ENCODE results near the gene ADCY3. TPM values are rescaled to one million over a fixed set of nuclear protein-coding genes. Genes with fewer than 3 reads are reported as not detected.

The ADCY3 gene
- total RNA-seq, 5 donors from 2014 or later (not counting 1 experiment from before 2014, with no cell fraction given), result 21.4 to 35.6 (median 32.8) TPM

DNA sequence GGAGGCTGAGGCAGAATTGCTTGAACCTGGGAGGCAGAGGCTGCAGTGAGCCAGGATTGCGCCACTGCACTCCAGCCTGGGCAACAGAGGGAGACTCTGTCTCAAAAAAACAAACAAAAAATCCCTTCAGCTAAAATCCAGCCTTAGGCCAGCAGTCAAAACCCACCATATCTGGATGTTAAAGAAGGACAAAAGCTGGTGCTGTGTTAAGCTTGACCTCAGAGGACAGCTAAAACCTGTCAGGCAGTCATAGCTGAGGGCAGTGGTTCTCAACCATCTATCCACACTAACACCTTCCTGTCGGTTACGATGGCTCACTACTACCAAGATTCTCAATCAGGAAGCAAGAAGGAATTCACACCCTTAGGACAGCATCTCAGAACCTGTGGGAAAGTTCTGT is 136.4 kb downstream of the ADCY3 start:
- POLR2A ChIA-PET, result no interaction called here
- H3K4me3 ChIP-seq (ENCODE audit: control insufficient read depth in 1 of 2, extremely low read depth in 1 of 2, low read length in 1 of 2), result no peak overlapping the region
- no peak for ATAC-seq (replicated peaks in 1 of 4)
- Mint-ChIP-seq H3K27me3 (peaks cover 4 to 6% of the 10 kb centered on the region in 2 donors), H3K9me3 (no peaks in the 10 kb centered on the region), H3K27ac (no peak overlapping the region), H3K4me1 (no peaks in the 10 kb centered on the region), H3K4me3 (no peak overlapping the region), H3K36me3 (peaks cover 8% of the 10 kb centered on the region)
- peaks cover 0 to 6% of the 10 kb centered on the region in 2 experiments for H3K27me3 ChIP-seq (replicated peaks in 1 of 2; ENCODE audit: control insufficient read depth in 2 of 2, extremely low read depth in 1 of 2, insufficient read depth in 2 of 2, low read length in 1 of 2)
- no peaks in the 10 kb centered on the region for H3K9me3 ChIP-seq
- H3K4me1 ChIP-seq (ENCODE audit: control insufficient read depth in 1 of 2, extremely low read depth in 1 of 2, insufficient read depth in 2 of 2, low read length in 2 of 2), result no peaks in the 10 kb centered on the region
- DNase-seq, result no peak
- CTCF ChIA-PET, result no interaction called here
- WGBS (ENCODE audit: insufficient coverage), result no CpG with 5 or more reads among the region's 3 CpGs
- H3K36me3 ChIP-seq (ENCODE audit: control insufficient read depth in 2 of 2, extremely low read depth in 1 of 2, insufficient read depth in 1 of 2, low read length in 1 of 2), result no peaks in the 10 kb centered on the region
- no peak overlapping the region for H3K27ac ChIP-seq (ENCODE audit: low read length)

DNA sequence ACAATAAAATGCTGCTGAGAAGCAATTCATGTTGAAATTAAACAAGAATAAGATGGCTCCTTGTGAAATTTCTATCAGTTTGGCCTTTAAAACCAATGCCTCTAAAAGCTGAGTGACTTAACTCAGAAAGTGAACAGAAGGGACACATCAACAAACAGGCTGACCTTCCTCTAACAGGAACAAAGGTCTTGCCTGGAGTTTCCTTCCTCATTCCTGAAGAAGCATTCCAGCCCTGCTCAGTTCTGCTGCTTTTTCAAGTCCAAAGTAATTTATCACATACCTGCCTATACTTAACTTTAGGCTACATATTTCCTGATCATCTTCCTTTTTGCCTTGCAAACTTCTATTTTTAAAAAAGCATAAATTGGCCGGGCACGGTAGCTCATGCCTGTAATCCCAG is 140.9 kb downstream of the ADCY3 start:
- POLR2A ChIA-PET, result interaction anchor here in 1 of 2 donors (0.6 kb wide), 1 partner anchor 874 kb away, joined by 11 read pairs; no protein-coding TSS in a partner anchor

DNA sequence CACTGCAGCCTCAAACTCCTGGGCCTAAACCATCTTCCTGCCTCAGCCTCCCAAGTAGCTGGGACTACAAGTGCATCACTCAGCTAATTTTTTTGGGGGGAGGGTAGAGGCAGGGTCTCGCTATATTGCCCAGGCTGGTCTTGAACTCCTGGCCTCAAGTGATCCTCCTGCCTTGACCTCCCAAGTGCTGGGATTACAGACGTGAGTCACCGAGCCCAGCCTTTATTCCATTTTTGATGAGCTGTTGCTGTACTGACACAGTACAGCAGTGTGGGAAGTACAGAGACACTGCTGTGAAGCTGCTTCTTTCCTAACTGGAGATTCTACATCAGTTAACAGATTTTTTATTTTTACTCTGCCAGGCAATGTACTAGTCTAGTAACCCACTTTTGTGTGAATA is 145.7 kb downstream of the ADCY3 start:
- H3K9me3 ChIP-seq, result no peaks in the 10 kb centered on the region
- H3K4me3 ChIP-seq (ENCODE audit: control insufficient read depth in 1 of 2, extremely low read depth in 1 of 2, low read length in 1 of 2), result no peak overlapping the region
- H3K4me1 Mint-ChIP-seq, result no peaks in the 10 kb centered on the region
- no peak overlapping the region for H3K4me3 Mint-ChIP-seq
- peaks cover 16% of the 10 kb centered on the region for H3K36me3 Mint-ChIP-seq
- DNase-seq (no peak), ATAC-seq (replicated peaks in 1 of 4) (no peak)
- 81% methylated on average over 3 of the region's 3 CpGs for WGBS (ENCODE audit: insufficient coverage)
- CTCF ChIA-PET, result no interaction called here
- no peaks in the 10 kb centered on the region for H3K27me3 ChIP-seq (replicated peaks in 1 of 2; ENCODE audit: control insufficient read depth in 2 of 2, extremely low read depth in 1 of 2, insufficient read depth in 2 of 2, low read length in 1 of 2)
- H3K9me3 Mint-ChIP-seq, result no peaks in the 10 kb centered on the region
- H3K27ac ChIP-seq (ENCODE audit: low read length), result no peak overlapping the region
- H3K4me1 ChIP-seq (ENCODE audit: control insufficient read depth in 1 of 2, extremely low read depth in 1 of 2, insufficient read depth in 2 of 2, low read length in 2 of 2), result no peaks in the 10 kb centered on the region
- POLR2A ChIA-PET, result no interaction called here
- H3K27me3 Mint-ChIP-seq, result no peaks in the 10 kb centered on the region
- H3K27ac Mint-ChIP-seq, result no peak overlapping the region
- peaks cover 6 to 13% of the 10 kb centered on the region in 2 donors for H3K36me3 ChIP-seq (ENCODE audit: control insufficient read depth in 2 of 2, extremely low read depth in 1 of 2, insufficient read depth in 1 of 2, low read length in 1 of 2)

More for the DNA sequence above, 140.9 kb downstream of the ADCY3 start:
- no CpG with 5 or more reads among the region's 2 CpGs for WGBS (ENCODE audit: insufficient coverage)
- no peak overlapping the region for H3K27ac ChIP-seq (ENCODE audit: low read length)
- Mint-ChIP-seq H3K27ac (no peak overlapping the region), H3K36me3 (peaks cover 4% of the 10 kb centered on the region), H3K4me1 (no peaks in the 10 kb centered on the region), H3K4me3 (no peak overlapping the region), H3K9me3 (no peaks in the 10 kb centered on the region), H3K27me3 (peaks cover 4 to 6% of the 10 kb centered on the region in 2 donors)
- DNase-seq (no peak), ATAC-seq (replicated peaks in 1 of 4) (no peak)
- no peaks in the 10 kb centered on the region for H3K36me3 ChIP-seq (ENCODE audit: control insufficient read depth in 2 of 2, extremely low read depth in 1 of 2, insufficient read depth in 1 of 2, low read length in 1 of 2)
- H3K4me1 ChIP-seq (ENCODE audit: control insufficient read depth in 1 of 2, extremely low read depth in 1 of 2, insufficient read depth in 2 of 2, low read length in 2 of 2), result no peaks in the 10 kb centered on the region
- no peaks in the 10 kb centered on the region for H3K9me3 ChIP-seq
- peaks cover 0 to 2% of the 10 kb centered on the region in 2 experiments for H3K27me3 ChIP-seq (replicated peaks in 1 of 2; ENCODE audit: control insufficient read depth in 2 of 2, extremely low read depth in 1 of 2, insufficient read depth in 2 of 2, low read length in 1 of 2)
- H3K4me3 ChIP-seq (ENCODE audit: control insufficient read depth in 1 of 2, extremely low read depth in 1 of 2, low read length in 1 of 2), result no peak overlapping the region
- CTCF ChIA-PET, result no interaction called here

DNA sequence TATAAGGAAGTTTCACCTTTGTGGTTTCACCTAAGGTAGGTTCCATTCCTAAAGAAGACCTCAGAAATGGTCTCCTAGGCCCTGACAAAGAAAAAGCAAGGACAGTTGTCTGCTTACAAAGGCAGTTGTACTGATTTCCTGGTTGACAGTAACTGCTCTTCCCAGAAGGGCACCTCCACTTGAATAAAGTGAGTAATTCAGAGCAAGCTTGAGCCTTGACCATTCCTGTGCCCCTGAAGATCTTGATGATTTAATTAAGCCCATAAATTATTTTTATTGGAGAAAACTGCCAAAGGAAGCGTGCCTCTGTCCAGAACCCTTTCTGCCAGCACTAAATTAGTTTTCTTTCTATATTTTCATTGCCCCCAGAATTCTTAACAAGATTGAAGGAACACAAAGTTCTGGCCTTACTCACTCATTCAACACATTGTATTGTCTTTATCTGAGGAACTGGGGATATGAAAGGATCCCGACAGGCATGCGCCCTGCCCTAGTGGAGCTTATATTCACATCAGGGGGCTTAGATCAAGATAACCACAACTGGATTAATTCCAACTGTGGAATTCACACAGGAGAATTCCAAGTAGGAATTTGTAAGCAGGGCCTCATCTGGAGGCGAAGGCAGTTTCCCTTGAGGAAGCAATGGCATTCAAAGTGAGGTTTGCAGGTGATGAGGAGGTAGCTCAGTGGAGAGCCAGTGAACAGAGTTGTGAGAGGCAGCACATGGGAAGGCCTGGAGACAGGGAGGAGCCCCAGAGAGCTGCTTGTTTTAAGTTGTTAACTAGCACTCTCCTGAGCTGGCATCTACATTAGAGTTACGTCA is 148.1 kb downstream of the ADCY3 start:
- Mint-ChIP-seq H3K9me3 (no peaks in the 10 kb centered on the region), H3K36me3 (peaks cover 29% of the 10 kb centered on the region), H3K27ac (no peak overlapping the region), H3K4me1 (no peaks in the 10 kb centered on the region), H3K4me3 (no peak overlapping the region), H3K27me3 (no peaks in the 10 kb centered on the region)
- no peaks in the 10 kb centered on the region for H3K4me1 ChIP-seq (ENCODE audit: control insufficient read depth in 1 of 2, extremely low read depth in 1 of 2, insufficient read depth in 2 of 2, low read length in 2 of 2)
- peaks cover 6 to 30% of the 10 kb centered on the region in 2 donors for H3K36me3 ChIP-seq (ENCODE audit: control insufficient read depth in 2 of 2, extremely low read depth in 1 of 2, insufficient read depth in 1 of 2, low read length in 1 of 2)
- no peak overlapping the region for H3K27ac ChIP-seq (ENCODE audit: low read length)
- H3K4me3 ChIP-seq (ENCODE audit: control insufficient read depth in 1 of 2, extremely low read depth in 1 of 2, low read length in 1 of 2), result no peak overlapping the region
- H3K9me3 ChIP-seq, result no peaks in the 10 kb centered on the region
- H3K27me3 ChIP-seq (replicated peaks in 1 of 2; ENCODE audit: control insufficient read depth in 2 of 2, extremely low read depth in 1 of 2, insufficient read depth in 2 of 2, low read length in 1 of 2), result no peaks in the 10 kb centered on the region
- ATAC-seq (replicated peaks in 1 of 4) (no peak), DNase-seq (no peak)
- POLR2A ChIA-PET, result no interaction called here
- 95% methylated on average over 3 of the region's 5 CpGs for WGBS (ENCODE audit: insufficient coverage)
- CTCF ChIA-PET, result no interaction called here

DNA sequence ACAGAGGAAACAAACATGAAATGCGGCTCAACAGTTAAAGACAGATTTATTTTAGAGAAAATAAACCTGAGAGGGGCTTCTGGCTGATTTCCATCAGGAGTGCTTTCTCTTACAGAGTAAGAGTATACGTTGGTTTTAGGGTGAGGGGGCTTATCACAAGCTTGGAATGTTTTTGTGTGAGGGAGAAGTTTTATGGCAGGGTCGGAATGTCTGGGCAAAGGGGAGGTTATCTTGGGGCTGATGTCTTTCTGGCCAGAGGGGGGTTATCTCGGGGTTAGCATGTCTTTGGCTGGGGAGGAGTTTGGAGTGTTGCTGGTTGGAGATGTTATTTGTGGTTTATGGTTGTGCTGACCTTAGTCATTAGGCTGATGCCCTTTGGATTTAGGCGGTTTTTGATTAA is 149.0 kb downstream of the ADCY3 start:
- Mint-ChIP-seq H3K4me3 (no peak overlapping the region), H3K27me3 (no peaks in the 10 kb centered on the region), H3K9me3 (no peaks in the 10 kb centered on the region), H3K27ac (no peak overlapping the region), H3K36me3 (peaks cover 36% of the 10 kb centered on the region), H3K4me1 (peaks cover 0 to 2% (median 0%) of the 10 kb centered on the region in 3 donors)
- no peak overlapping the region for H3K4me3 ChIP-seq (ENCODE audit: control insufficient read depth in 1 of 2, extremely low read depth in 1 of 2, low read length in 1 of 2)
- no peaks in the 10 kb centered on the region for H3K27me3 ChIP-seq (replicated peaks in 1 of 2; ENCODE audit: control insufficient read depth in 2 of 2, extremely low read depth in 1 of 2, insufficient read depth in 2 of 2, low read length in 1 of 2)
- no peak overlapping the region for H3K27ac ChIP-seq (ENCODE audit: low read length)
- ATAC-seq (replicated peaks in 1 of 4), result no peak
- peaks cover 6 to 30% of the 10 kb centered on the region in 2 donors for H3K36me3 ChIP-seq (ENCODE audit: control insufficient read depth in 2 of 2, extremely low read depth in 1 of 2, insufficient read depth in 1 of 2, low read length in 1 of 2)
- ChIA-PET CTCF (no interaction called here), POLR2A (no interaction called here)
- H3K9me3 ChIP-seq, result no peaks in the 10 kb centered on the region
- 89% methylated on average over 4 of the region's 5 CpGs for WGBS (ENCODE audit: insufficient coverage)
- no peak for DNase-seq
- no peaks in the 10 kb centered on the region for H3K4me1 ChIP-seq (ENCODE audit: control insufficient read depth in 1 of 2, extremely low read depth in 1 of 2, insufficient read depth in 2 of 2, low read length in 2 of 2)

Other genes with a start within 250 kb of the ADCY3 start
- gene PTRHD1, start 126.8 kb downstream of the ADCY3 start, total RNA-seq, result 10 to 100 TPM; 13.6 to 20.1 (median 14.9) TPM
- 1 to 10 TPM; 4.8 to 8.4 (median 6.4) TPM for gene CENPO, start 126.8 kb downstream of the ADCY3 start, total RNA-seq
- 10 to 100 TPM; 10.0 to 15.2 (median 12.7) TPM for gene DNAJC27, start 51.7 kb upstream of the ADCY3 start, total RNA-seq
- gene EFR3B, start 121.8 kb upstream of the ADCY3 start, total RNA-seq, result under 1 TPM in 3 of 5 donors, not detected in 2; 0.09 to 0.10 (median 0.09) TPM
- gene POMC, start 248.3 kb upstream of the ADCY3 start, total RNA-seq, result 1 to 10 TPM; 2.4 to 7.5 (median 4.8) TPM